ENCODE results near the gene GLTP. TPM values are rescaled to one million over a fixed set of nuclear protein-coding genes. Genes with fewer than 3 reads are reported as not detected.
"Not testable (repeated sequence)": the region's sequence is repeated elsewhere in the genome, so short reads cannot be mapped to it uniquely, and the experiment has no call there.

Gene GLTP
- polyA plus RNA-seq, 1 donor from 2014 or later, result 47.8 TPM

- no peaks in the 10 kb centered on the region for H3K27me3 Mint-ChIP-seq
- no peak overlapping the region for H3K4me3 Mint-ChIP-seq
- peaks cover 0 to 3% (median 2%) of the 10 kb centered on the region in 3 donors for H3K4me1 Mint-ChIP-seq
- H3K9me3 Mint-ChIP-seq, result no peaks in the 10 kb centered on the region
- H3K27ac Mint-ChIP-seq, result no peak overlapping the region
- peaks cover 1% of the 10 kb centered on the region for H3K36me3 Mint-ChIP-seq
Observed at GRCh38 chr12:109857715-109858114, 22.6 kb downstream of the GLTP start.

DNA sequence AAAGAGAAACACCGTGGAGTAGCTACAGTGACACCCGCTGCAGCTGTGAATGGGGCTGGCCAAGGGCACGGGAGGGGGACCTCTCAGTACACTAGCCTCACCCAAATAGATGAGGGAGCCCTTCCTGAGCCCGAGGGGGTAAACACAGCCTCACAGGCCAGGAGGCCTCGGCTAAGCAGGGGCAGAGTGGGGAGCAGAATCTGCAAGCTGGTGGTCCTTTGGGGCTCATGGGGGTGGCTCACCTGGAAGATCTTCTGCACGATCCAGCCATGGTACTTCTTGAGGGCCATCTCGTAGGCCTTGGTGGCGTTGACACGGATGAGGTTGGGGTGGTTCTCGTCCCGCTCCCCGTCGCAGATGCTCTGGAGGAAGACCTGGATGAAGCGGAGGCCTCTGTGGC lies 25.0 kb downstream of the GLTP start:
- peaks cover 0 to 3% (median 2%) of the 10 kb centered on the region in 3 donors for H3K4me1 Mint-ChIP-seq
- H3K4me3 Mint-ChIP-seq, result no peak overlapping the region
- H3K36me3 Mint-ChIP-seq, result peaks cover 3% of the 10 kb centered on the region
- no peak overlapping the region for H3K27ac Mint-ChIP-seq
- H3K9me3 Mint-ChIP-seq, result no peaks in the 10 kb centered on the region
- H3K27me3 Mint-ChIP-seq, result no peaks in the 10 kb centered on the region

GRCh38 chr12:109850518-109850917 lies 29.8 kb downstream of the GLTP start:
- not testable (repeated sequence) for H3K27me3 Mint-ChIP-seq, H3K27ac Mint-ChIP-seq, H3K36me3 Mint-ChIP-seq, H3K9me3 Mint-ChIP-seq, H3K4me1 Mint-ChIP-seq, H3K4me3 Mint-ChIP-seq

- Mint-ChIP-seq H3K4me3 (no peak overlapping the region), H3K36me3 (peaks cover 1% of the 10 kb centered on the region), H3K9me3 (no peaks in the 10 kb centered on the region), H3K27me3 (no peaks in the 10 kb centered on the region), H3K27ac (no peak overlapping the region), H3K4me1 (peaks cover 0 to 5% (median 5%) of the 10 kb centered on the region in 3 donors)
Observed at GRCh38 chr12:109847142-109847735, 33.1 kb downstream of the GLTP start.

- no peaks in the 10 kb centered on the region for H3K9me3 Mint-ChIP-seq
- H3K4me1 Mint-ChIP-seq, result peaks cover 0 to 5% (median 5%) of the 10 kb centered on the region in 3 donors
- H3K27me3 Mint-ChIP-seq, result no peaks in the 10 kb centered on the region
- peak overlapping the region in 1 of 3 donors; percentile 67 for H3K27ac Mint-ChIP-seq
- no peaks in the 10 kb centered on the region for H3K36me3 Mint-ChIP-seq
- H3K4me3 Mint-ChIP-seq, result peak overlapping the region in 2 of 4 donors; percentile 78 to 83
Observed at GRCh38 chr12:109845824-109846205, 34.5 kb downstream of the GLTP start.

- Mint-ChIP-seq H3K36me3 (no peaks in the 10 kb centered on the region), H3K9me3 (no peaks in the 10 kb centered on the region), H3K27ac (peak overlapping the region in 1 of 3 donors; percentile 59), H3K4me1 (peaks cover 0 to 5% (median 5%) of the 10 kb centered on the region in 3 donors), H3K4me3 (peak overlapping the region in 2 of 4 donors; percentile 78 to 83), H3K27me3 (no peaks in the 10 kb centered on the region)
Observed at GRCh38 chr12:109844983-109845823, 35.1 kb downstream of the GLTP start.

- H3K27ac Mint-ChIP-seq, result no peak overlapping the region
- no peaks in the 10 kb centered on the region for H3K9me3 Mint-ChIP-seq
- H3K36me3 Mint-ChIP-seq, result peaks cover 1% of the 10 kb centered on the region
- peaks cover 0 to 5% (median 5%) of the 10 kb centered on the region in 3 donors for H3K4me1 Mint-ChIP-seq
- H3K4me3 Mint-ChIP-seq, result no peak overlapping the region
- H3K27me3 Mint-ChIP-seq, result peaks cover 2% of the 10 kb centered on the region
Observed at GRCh38 chr12:109844091-109844490, 36.2 kb downstream of the GLTP start.

DNA sequence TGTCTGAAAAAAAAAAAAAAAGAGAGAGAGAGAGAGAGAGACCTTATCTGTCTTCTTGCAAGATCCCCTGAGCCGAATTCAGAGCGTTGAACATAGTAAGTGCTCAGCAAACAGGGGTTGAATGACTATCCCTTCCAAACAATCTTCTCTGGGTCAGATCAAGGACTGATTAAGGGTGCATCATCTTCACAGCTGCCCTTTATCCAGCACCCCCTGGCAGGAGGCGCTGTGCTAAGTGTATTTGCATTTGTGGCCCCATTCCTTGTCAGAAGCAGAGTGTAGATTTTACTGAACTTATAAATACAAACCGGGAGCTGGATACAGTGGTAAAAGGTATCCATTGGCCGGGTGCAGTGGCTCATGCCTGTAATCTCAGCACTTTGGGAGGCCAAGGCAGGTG lies 38.3 kb downstream of the GLTP start:
- Mint-ChIP-seq H3K4me1 (peaks cover 0 to 5% (median 5%) of the 10 kb centered on the region in 3 donors), H3K9me3 (no peaks in the 10 kb centered on the region), H3K4me3 (no peak overlapping the region), H3K27ac (no peak overlapping the region), H3K27me3 (peaks cover 2% of the 10 kb centered on the region), H3K36me3 (peaks cover 1% of the 10 kb centered on the region)

- H3K4me1 Mint-ChIP-seq, result peaks cover 0 to 5% (median 5%) of the 10 kb centered on the region in 3 donors
- H3K9me3 Mint-ChIP-seq, result no peaks in the 10 kb centered on the region
- H3K27ac Mint-ChIP-seq, result no peak overlapping the region
Observed at GRCh38 chr12:109841356-109841755, 39.0 kb downstream of the GLTP start.

DNA sequence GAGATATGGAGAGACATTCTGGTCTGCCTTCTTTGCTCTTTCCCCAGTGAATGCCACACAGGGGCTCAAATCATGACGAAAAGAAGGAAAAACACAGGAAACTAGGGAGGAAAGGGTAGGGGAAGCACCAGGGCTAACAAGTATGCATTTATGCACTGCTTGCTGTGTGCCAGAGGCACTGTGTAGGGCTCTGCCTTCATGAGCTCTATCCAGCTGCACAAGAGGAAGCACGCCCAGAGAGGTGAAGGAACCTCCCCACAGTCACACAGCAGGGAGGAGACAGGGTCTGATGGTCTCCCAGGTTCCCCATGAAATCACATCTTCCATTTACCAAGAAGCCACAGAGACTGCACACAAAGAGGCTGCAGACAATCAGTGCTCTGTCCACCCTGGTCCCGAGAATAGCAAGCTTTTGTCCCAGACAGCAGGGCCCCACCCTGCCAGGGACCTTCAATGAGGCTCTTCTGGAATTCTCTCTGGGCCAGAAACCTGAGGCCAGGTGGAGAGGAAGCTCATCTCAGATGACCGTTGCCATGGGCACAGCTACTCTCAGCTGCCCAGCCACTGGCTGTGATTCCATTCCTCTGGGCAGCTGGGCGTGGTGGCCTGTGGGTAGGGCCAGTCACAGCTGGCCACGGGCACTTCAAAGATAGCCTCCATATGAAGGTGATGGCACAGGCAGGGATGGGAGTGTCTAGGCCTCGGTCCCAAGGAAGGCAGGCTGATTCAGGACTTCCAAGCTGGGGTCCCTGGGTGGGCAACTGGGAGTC lies 39.9 kb downstream of the GLTP start:
- Mint-ChIP-seq H3K4me3 (no peak overlapping the region), H3K27me3 (peaks cover 2% of the 10 kb centered on the region), H3K27ac (no peak overlapping the region), H3K9me3 (no peaks in the 10 kb centered on the region), H3K4me1 (peaks cover 0 to 5% (median 3%) of the 10 kb centered on the region in 3 donors), H3K36me3 (peaks cover 1% of the 10 kb centered on the region)

More at GRCh38 chr12:109841356-109841755, 39.0 kb downstream of the GLTP start:
- Mint-ChIP-seq H3K27me3 (peaks cover 2% of the 10 kb centered on the region), H3K4me3 (no peak overlapping the region), H3K36me3 (peaks cover 1% of the 10 kb centered on the region)

GRCh38 chr12:109839444-109839843 lies 40.9 kb downstream of the GLTP start:
- Mint-ChIP-seq H3K9me3 (no peaks in the 10 kb centered on the region), H3K27ac (no peak overlapping the region), H3K4me3 (no peak overlapping the region), H3K36me3 (peaks cover 1% of the 10 kb centered on the region), H3K27me3 (peaks cover 6% of the 10 kb centered on the region), H3K4me1 (peaks cover 0 to 5% (median 0%) of the 10 kb centered on the region in 3 donors)

GRCh38 chr12:109836916-109837315 lies 43.4 kb downstream of the GLTP start:
- Mint-ChIP-seq H3K9me3 (no peaks in the 10 kb centered on the region), H3K4me1 (peaks cover 0 to 3% (median 0%) of the 10 kb centered on the region in 3 donors), H3K4me3 (no peak overlapping the region), H3K36me3 (peaks cover 1% of the 10 kb centered on the region), H3K27ac (no peak overlapping the region), H3K27me3 (peaks cover 13% of the 10 kb centered on the region)

DNA sequence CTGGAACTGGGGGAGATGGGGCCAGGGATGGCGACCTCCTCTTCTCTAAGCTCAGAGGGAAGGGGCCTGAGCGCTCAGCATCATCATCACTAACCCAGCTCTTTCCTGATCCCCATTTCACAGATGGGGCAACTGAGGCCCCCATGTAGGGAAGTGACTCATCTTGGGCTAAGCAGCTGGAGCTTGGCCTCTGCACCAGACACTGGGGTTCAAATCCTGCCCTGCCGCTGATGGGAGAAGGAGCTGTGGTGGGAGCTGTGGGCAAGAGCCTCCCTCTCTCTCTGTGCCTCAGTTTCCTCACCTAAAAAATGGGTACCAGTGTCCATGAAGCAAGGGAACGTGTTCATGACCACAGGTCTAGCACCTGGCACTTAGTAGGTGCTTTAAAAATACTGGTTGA lies 44.5 kb downstream of the GLTP start:
- peaks cover 0 to 3% (median 2%) of the 10 kb centered on the region in 3 donors for H3K4me1 Mint-ChIP-seq
- no peaks in the 10 kb centered on the region for H3K9me3 Mint-ChIP-seq
- H3K36me3 Mint-ChIP-seq, result peaks cover 4% of the 10 kb centered on the region
- H3K4me3 Mint-ChIP-seq, result no peak overlapping the region
- H3K27me3 Mint-ChIP-seq, result peaks cover 22% of the 10 kb centered on the region
- no peak overlapping the region for H3K27ac Mint-ChIP-seq

GRCh38 chr12:109833307-109834189 lies 46.8 kb downstream of the GLTP start, which contains the start of gene TRPV4:
Gene TRPV4, minus strand, starts transcription at chr12:109833398. Its CDS starts 18,602 bp downstream, at chr12:109814796.
- Mint-ChIP-seq H3K4me1 (peaks cover 0 to 3% (median 2%) of the 10 kb centered on the region in 3 donors), H3K27me3 (peaks cover 19% of the 10 kb centered on the region), H3K4me3 (no peak within 1 kb of the TSS), H3K36me3 (peaks cover 3% of the 10 kb centered on the region), H3K9me3 (no peaks in the 10 kb centered on the region), H3K27ac (no peak within 1 kb of the TSS)
